ENCODE results near the gene TMEM9. TPM values are rescaled to one million over a fixed set of nuclear protein-coding genes. Genes with fewer than 3 reads are reported as not detected.

Gene TMEM9
- total RNA-seq, 2 experiments from 2014 or later, result 28.7 to 30.6 TPM

Other genes starting within 250 kb of the TMEM9 start
- gene KIF21B, start 130.8 kb downstream of the TMEM9 start, total RNA-seq, result 10 to 100 TPM; 93.5 to 94.0 TPM
- gene CACNA1S, start 42.0 kb downstream of the TMEM9 start, total RNA-seq, result not detected
- gene ASCL5, start 27.3 kb downstream of the TMEM9 start, total RNA-seq, result under 1 TPM; 0.29 to 0.36 TPM
- gene IGFN1, start 36.4 kb upstream of the TMEM9 start, total RNA-seq, result not detected
- gene PKP1, start 129.0 kb upstream of the TMEM9 start, total RNA-seq, result not detected
- gene TNNT2, start 223.2 kb upstream of the TMEM9 start, total RNA-seq, result not detected
- gene LAD1, start 244.8 kb upstream of the TMEM9 start, total RNA-seq, result not detected